ENCODE results near the gene FAM234A. TPM values are rescaled to one million over a fixed set of nuclear protein-coding genes. Genes with fewer than 3 reads are reported as not detected.

FAM234A gene
- total and polyA plus RNA-seq, 2 donors (not counting 1 experiment from before 2014, with no cell fraction given), result 64.8 to 68.5 TPM

- Histone ChIP-seq H3K4me2 (ENCODE audit: extremely low read depth, insufficient read depth, low read length) (no peak overlapping the region), H3K4me1 (ENCODE audit: control insufficient read depth, extremely low read depth, insufficient read depth, low read length) (no peaks in the 10 kb centered on the region), H3K36me3 (ENCODE audit: control insufficient read depth, insufficient read depth, low read length) (no peaks in the 10 kb centered on the region), H3K79me2 (ENCODE audit: control insufficient read depth, insufficient read depth, low read length) (no peaks in the 10 kb centered on the region), H3K4me3 (replicated peaks in 1 of 4; ENCODE audit: control extremely low read depth in 1 of 4, insufficient read depth in 1 of 4, low read depth in 3 of 4, low read length in 4 of 4) (no peak overlapping the region), H3K9me3 (ENCODE audit: control insufficient read depth, insufficient read depth, low read depth, low read length) (no peaks in the 10 kb centered on the region), H3K27me3 (ENCODE audit: control insufficient read depth, insufficient read depth, low read length) (no peaks in the 10 kb centered on the region), H3K9ac (ENCODE audit: insufficient read depth, low read length) (no peak overlapping the region), H2AFZ (ENCODE audit: low read length) (no peak overlapping the region), H3K27ac (ENCODE audit: insufficient read depth, low read length) (no peak overlapping the region), H4K20me1 (ENCODE audit: control insufficient read depth, extremely low read depth, insufficient read depth, low read length) (no peaks in the 10 kb centered on the region)
- DNase-seq (ENCODE audit: low read depth in 2 of 2), result no peak
- TF ChIP-seq EZH2 (IDR thresholded peaks at IDR 0.05; ENCODE audit: low read length, missing control alignments) (no peak), CTCF (conservative IDR thresholded peaks at IDR 0.05 in 1 of 2, IDR thresholded peaks at IDR 0.05 in 1 of 2; ENCODE audit: low read depth in 1 of 2, low read length in 2 of 2) (no peak)
Measured at GRCh38 chr16:269061-269796, 34.6 kb downstream of the FAM234A start.

- Histone ChIP-seq H3K4me3 (replicated peaks in 1 of 4; ENCODE audit: control extremely low read depth in 1 of 4, insufficient read depth in 1 of 4, low read depth in 3 of 4, low read length in 4 of 4) (no peak overlapping the region), H3K9ac (ENCODE audit: insufficient read depth, low read length) (no peak overlapping the region), H3K4me2 (ENCODE audit: extremely low read depth, insufficient read depth, low read length) (no peak overlapping the region), H2AFZ (ENCODE audit: low read length) (no peak overlapping the region), H3K36me3 (ENCODE audit: control insufficient read depth, insufficient read depth, low read length) (no peaks in the 10 kb centered on the region), H3K27me3 (ENCODE audit: control insufficient read depth, insufficient read depth, low read length) (peaks cover 3% of the 10 kb centered on the region), H3K4me1 (ENCODE audit: control insufficient read depth, extremely low read depth, insufficient read depth, low read length) (no peaks in the 10 kb centered on the region), H3K79me2 (ENCODE audit: control insufficient read depth, insufficient read depth, low read length) (no peaks in the 10 kb centered on the region), H3K9me3 (ENCODE audit: control insufficient read depth, insufficient read depth, low read depth, low read length) (no peaks in the 10 kb centered on the region), H4K20me1 (ENCODE audit: control insufficient read depth, extremely low read depth, insufficient read depth, low read length) (no peaks in the 10 kb centered on the region), H3K27ac (ENCODE audit: insufficient read depth, low read length) (no peak overlapping the region)
- DNase-seq (ENCODE audit: low read depth in 2 of 2), result no peak
- TF ChIP-seq CTCF (conservative IDR thresholded peaks at IDR 0.05 in 1 of 2, IDR thresholded peaks at IDR 0.05 in 1 of 2; ENCODE audit: low read depth in 1 of 2, low read length in 2 of 2), result no peak
- TF ChIP-seq EZH2 (IDR thresholded peaks at IDR 0.05; ENCODE audit: low read length, missing control alignments), result no peak
Measured at GRCh38 chr16:270381-271255, 36.0 kb downstream of the FAM234A start.
